Fibroblast of pulmonary artery (primary cell): ENCODE data around the gene EPB41L2.

ENCODE experiments used
- DNase-seq: peaks from one replicate; pipeline ENCODE4 v3.0.0-alpha.2; 2010; ENCODE audit warnings: low read depth
- H3K4me3 ChIP-seq: replicated peaks from 2 replicates; pipeline ENCODE4 v1.5.1; 2011; ENCODE audit warnings: low read depth, mild to moderate bottlenecking, control low read depth, low read length, moderate library complexity
- CTCF ChIP-seq: IDR thresholded peaks from 2 replicates; pipeline ENCODE4 v1.5.1; 2011; ENCODE audit warnings: mild to moderate bottlenecking, control low read depth, low read length, inconsistent platforms; ENCODE audit errors: missing control alignments

Gene EPB41L2

GRCh38 chr6:130970839-130971410 is 92.1 kb downstream of the EPB41L2 start:
- no peak for TF ChIP-seq CTCF
- no peak overlapping the region for H3K4me3 ChIP-seq
- no peak for DNase-seq

- no peak for TF ChIP-seq CTCF
- H3K4me3 ChIP-seq = peak overlapping the region; percentile 57
- peak; percentile 74 for DNase-seq
Measured at GRCh38 chr6:130969791-130970491, 93.1 kb downstream of the EPB41L2 start.

DNA sequence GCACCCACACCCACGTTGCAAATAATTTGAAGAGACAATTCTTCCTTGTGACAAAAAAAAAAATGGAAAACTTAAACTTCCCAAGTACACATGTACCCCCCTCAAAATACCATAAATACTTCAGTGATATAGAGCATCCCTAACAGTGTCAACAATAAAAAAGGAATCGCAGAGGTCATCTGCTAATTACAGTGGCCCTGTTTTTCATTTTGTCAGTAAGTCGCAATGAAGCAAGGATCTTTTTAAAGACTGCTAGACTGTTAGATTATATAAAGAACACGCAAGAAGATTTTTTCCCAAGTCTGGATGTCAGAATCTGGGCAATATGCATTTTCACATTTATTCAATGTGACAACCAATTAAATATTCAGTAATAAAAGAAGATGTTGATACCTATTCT is 93.9 kb downstream of the EPB41L2 start:
- DNase-seq = no peak
- TF ChIP-seq CTCF = no peak
- H3K4me3 ChIP-seq = peak overlapping the region; percentile 57

GRCh38 chr6:130968476-130968875 is 94.6 kb downstream of the EPB41L2 start:
- no peak for DNase-seq
- TF ChIP-seq CTCF = no peak
- peak overlapping the region; percentile 57 for H3K4me3 ChIP-seq

- DNase-seq = peak; percentile 52
- peak overlapping the region; percentile 57 for H3K4me3 ChIP-seq
- TF ChIP-seq CTCF = no peak
Measured at GRCh38 chr6:130967502-130968445, 95.3 kb downstream of the EPB41L2 start.

DNA sequence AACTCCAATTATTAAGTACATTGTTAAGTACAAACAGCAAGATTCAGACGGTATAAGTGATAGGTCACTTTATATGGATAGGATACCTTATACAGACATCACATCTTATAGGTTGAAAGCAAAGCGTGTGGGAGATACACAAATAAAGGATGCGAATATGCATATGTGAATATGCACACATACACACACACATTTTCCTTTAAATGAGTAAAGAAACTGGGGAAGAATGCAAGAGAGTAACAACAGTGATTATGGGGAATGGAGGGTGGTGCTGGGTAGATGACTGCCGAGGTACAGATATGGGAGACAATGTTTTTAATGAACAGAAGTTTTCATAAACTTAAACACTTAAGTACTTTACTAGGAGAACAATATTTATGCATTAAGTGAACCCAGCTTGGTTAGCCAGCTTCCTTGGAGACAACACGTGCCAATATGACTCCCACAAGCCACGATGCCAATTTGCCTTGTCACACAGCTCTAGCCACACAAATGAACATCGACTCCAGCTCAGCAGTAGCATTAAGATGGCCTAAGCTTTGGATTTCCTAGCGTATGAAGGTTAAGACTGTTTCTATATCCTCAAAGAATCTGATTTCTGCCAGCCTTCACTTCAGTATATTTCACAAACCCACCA is 96.6 kb downstream of the EPB41L2 start:
- no peak for DNase-seq
- H3K4me3 ChIP-seq = no peak overlapping the region
- no peak for TF ChIP-seq CTCF
